K562 (cell line): ENCODE results near the gene RASSF7. TPM values are rescaled to one million over a fixed set of nuclear protein-coding genes. Genes with fewer than 3 reads are reported as not detected.

Experiments used
- ARHGAP35 ChIP-seq: fragments of 450-650 bp; IDR thresholded peaks from 2 replicates; pipeline ENCODE4 v1.6.1; 2018; ENCODE audit not compliant: partially characterized antibody
- ATF7 ChIP-seq: fragments of 450-650 bp; IDR thresholded peaks from 2 replicates; pipeline ENCODE4 v1.7.1; 2014; ENCODE audit warnings: mild to moderate bottlenecking, moderate library complexity
- CSDE1 ChIP-seq, 2 experiments: fragments of 450-650 bp; IDR thresholded peaks; 2 replicates each; pipeline ENCODE4 v1.6.1; 2016; ENCODE audit warnings: mild to moderate bottlenecking in 1 of 2
- DMBX1 ChIP-seq: fragments of 250-450 bp; sonication (Bioruptor Pico); IDR thresholded peaks from 2 replicates; pipeline ENCODE4 v1.8.0; 2022; ENCODE audit warnings: inconsistent platforms, mild to moderate bottlenecking, moderate library complexity, borderline replicate concordance
- EWSR1 ChIP-seq: fragments of 450-650 bp; IDR thresholded peaks from 2 replicates; pipeline ENCODE4 v1.6.1; 2018; ENCODE audit warnings: borderline replicate concordance, mild to moderate bottlenecking, low read depth, moderate library complexity; ENCODE audit not compliant: partially characterized antibody
- FUS ChIP-seq: fragments of 200-400 bp; formaldehyde crosslinking; optimal IDR thresholded peaks from 2 replicates; pipeline ENCODE3; 2017; ENCODE audit warnings: low read depth, low read length
- IFI16 ChIP-seq: fragments of 250-450 bp; sonication (Bioruptor Pico); IDR thresholded peaks from 2 replicates; pipeline ENCODE4 v2.1.2; 2022; ENCODE audit warnings: mild to moderate bottlenecking, inconsistent platforms
- MTF1 ChIP-seq: fragments of 250-450 bp; sonication (Bioruptor Pico); IDR thresholded peaks from 2 replicates; pipeline ENCODE4 v1.9.0; 2021; ENCODE audit warnings: moderate library complexity, mild to moderate bottlenecking, inconsistent platforms, borderline replicate concordance
- RBBP5 ChIP-seq: fragments of 200-600 bp; sonication (generic); IDR thresholded peaks from 2 replicates; pipeline ENCODE4 v1.6.1; 2012; ENCODE audit warnings: borderline replicate concordance, mild to moderate bottlenecking, low read length, control low read depth, inconsistent platforms; ENCODE audit not compliant: insufficient read depth, poor library complexity, severe bottlenecking
- RFX1 ChIP-seq: fragments of 450-650 bp; IDR thresholded peaks from 2 replicates; pipeline ENCODE4 v1.6.1; 2016; ENCODE audit warnings: mild to moderate bottlenecking, moderate library complexity
- SREBF2 ChIP-seq: sonication (generic); formaldehyde crosslinking; IDR thresholded peaks from 2 replicates; pipeline ENCODE4 v1.4.0; 2020; ENCODE audit warnings: mild to moderate bottlenecking, missing genetic modification reagents
- SRF ChIP-seq, 2 experiments: fragments of 250-450, 450-650 bp in 1 of 2; sonication (Bioruptor Pico) in 1 of 2; sonication (generic) in 1 of 2; formaldehyde crosslinking; IDR thresholded peaks; 2 replicates each; pipeline versions ENCODE4 v1.5.0 to v1.5.1; 2020 to 2022; ENCODE audit warnings: mild to moderate bottlenecking in 1 of 2, missing genetic modification reagents in 1 of 2
- ZNF274 ChIP-seq: IDR thresholded peaks from 2 replicates; pipeline ENCODE4 v1.6.1; 2011; ENCODE audit warnings: low read depth, mild to moderate bottlenecking, low read length, moderate library complexity, borderline replicate concordance
- ZNF507 ChIP-seq: conservative IDR thresholded peaks from 2 replicates; pipeline ENCODE4 v1.6.1; 2017; ENCODE audit warnings: missing genetic modification characterization, missing compliant biosample characterization
- ZNF561 ChIP-seq: fragments of 450-650 bp; formaldehyde crosslinking; conservative IDR thresholded peaks from 2 replicates; pipeline ENCODE4 v1.4.0; 2020; ENCODE audit warnings: mild to moderate bottlenecking, moderate library complexity
- ZNF717 ChIP-seq: fragments of 250-450 bp; sonication (Bioruptor Pico); IDR thresholded peaks from 2 replicates; pipeline ENCODE4 v1.5.0; 2021
- polyA plus RNA-seq, 8 experiments: library from polyadenylated mRNA; depleted of rRNA in 4 of 8; stranded (reverse) in 5 of 8; unstranded in 3 of 8; fragments of >200 nt; fragmentation: Nextera tagmentation in 2 of 8; fragmentation: Illumina TruSeq in 1 of 8; extraction: Ambion mirVana in 2 of 8; extraction: Trizol in 1 of 8; gene quantifications; 2 replicates each; pipeline versions ENCODE4 v1.2.1 to v1.2.3, GENCODE V29; 2011 to 2014; ENCODE audit warnings: inconsistent platforms in 1 of 8, missing spikeins in 1 of 8
- total RNA-seq, 7 experiments: library from RNA; depleted of rRNA in 6 of 7; stranded (reverse); fragments of >200 nt in 6 of 7; fragmentation: Illumina TruSeq in 2 of 7; extraction: Trizol in 2 of 7; gene quantifications; 2 replicates each; pipeline versions ENCODE4 v1.2.1 to v1.2.3, GENCODE V29; 2011 to 2021; ENCODE audit warnings: low replicate concordance in 1 of 7
- TF ChIP-seq, protein P1 (sequence below): fragments of 450-650 bp; IDR thresholded peaks from 2 replicates; pipeline ENCODE4 v1.7.0; 2016; ENCODE audit warnings: borderline replicate concordance
- TF ChIP-seq, protein P2 (sequence below): sonication (generic); formaldehyde crosslinking; IDR thresholded peaks from 2 replicates; pipeline ENCODE4 v1.8.0; 2022; ENCODE audit warnings: mild to moderate bottlenecking, missing genetic modification reagents
- TF ChIP-seq, protein P3 (sequence below): fragments of 450-650 bp; formaldehyde crosslinking; IDR thresholded peaks from 2 replicates; pipeline ENCODE4 v1.4.0; 2020; ENCODE audit warnings: mild to moderate bottlenecking

The RASSF7 gene
- total and polyA plus RNA-seq, 9 of the 15 experiments (the other 6 are each of a cell fraction or from before 2014, with no cell fraction given), result 0.41 to 45.2 (median 18.6) TPM

DNA sequence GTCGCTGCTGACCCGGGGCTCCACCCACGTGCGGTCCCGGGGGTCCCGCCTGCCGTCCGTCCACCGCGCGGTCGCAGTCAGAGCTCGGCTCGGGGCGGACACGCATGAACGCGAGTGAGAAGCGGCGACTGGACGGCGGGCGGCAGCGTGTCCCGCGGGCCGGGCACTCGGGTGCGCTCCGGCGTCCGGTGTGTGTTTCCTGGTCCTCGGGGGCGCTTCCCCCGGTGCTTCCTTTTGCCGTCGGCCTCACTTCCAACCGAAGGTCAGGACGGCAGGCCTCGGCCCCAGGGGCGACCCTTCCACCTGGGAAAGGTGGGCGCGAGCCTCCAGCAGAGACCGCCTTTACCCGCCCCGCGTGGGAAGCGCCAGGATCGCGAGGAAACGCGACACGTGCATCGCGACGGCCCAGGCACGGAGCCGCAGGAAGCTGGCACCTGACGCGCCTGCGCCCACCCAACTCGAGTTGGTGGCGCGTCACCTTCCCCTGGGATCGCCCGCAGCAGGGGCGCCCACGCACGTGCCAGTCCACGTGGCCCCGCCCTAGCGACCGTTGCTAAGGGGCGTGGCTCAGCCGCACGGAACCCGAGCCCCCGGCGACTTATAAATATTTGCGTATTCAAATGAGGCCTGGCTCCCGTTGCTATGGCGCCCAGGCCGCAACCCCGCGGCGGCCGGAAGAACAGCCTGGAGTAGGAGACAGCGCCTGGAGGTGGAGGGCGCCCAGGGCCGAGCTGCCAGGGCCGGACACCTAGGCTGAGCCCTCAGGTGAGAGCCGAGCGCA, 23.7 kb upstream of the RASSF7 start, which contains the start of gene LRRC56 (continued):
- TF ChIP-seq ZNF717 (CRISPR knock-in tag) (no peak), RFX1 (peak; percentile 99), IFI16 (CRISPR knock-in tag) (no peak), DMBX1 (CRISPR knock-in tag) (no peak), EWSR1 (no peak), ARHGAP35 (no peak), RBBP5 (no peak), ATF7 (peak; percentile 46; the same call in 1 of the 2 replicates), FUS (peak; percentile 16), MTF1 (CRISPR knock-in tag) (no peak), ZNF561 (CRISPR knock-in tag) (no peak), ZNF507 (no peak), SRF (CRISPR knock-in tag; IDR thresholded peaks at IDR 0.05) (no peak), SREBF2 (CRISPR knock-in tag) (no peak), CSDE1 (IDR thresholded peaks at IDR 0.05) (peak in 1 of 2 experiments; percentile 96; a peak in 2 of 4 replicates), ZNF274 (no peak)
- TF ChIP-seq, protein P1, sequence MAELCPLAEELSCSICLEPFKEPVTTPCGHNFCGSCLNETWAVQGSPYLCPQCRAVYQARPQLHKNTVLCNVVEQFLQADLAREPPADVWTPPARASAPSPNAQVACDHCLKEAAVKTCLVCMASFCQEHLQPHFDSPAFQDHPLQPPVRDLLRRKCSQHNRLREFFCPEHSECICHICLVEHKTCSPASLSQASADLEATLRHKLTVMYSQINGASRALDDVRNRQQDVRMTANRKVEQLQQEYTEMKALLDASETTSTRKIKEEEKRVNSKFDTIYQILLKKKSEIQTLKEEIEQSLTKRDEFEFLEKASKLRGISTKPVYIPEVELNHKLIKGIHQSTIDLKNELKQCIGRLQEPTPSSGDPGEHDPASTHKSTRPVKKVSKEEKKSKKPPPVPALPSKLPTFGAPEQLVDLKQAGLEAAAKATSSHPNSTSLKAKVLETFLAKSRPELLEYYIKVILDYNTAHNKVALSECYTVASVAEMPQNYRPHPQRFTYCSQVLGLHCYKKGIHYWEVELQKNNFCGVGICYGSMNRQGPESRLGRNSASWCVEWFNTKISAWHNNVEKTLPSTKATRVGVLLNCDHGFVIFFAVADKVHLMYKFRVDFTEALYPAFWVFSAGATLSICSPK, result no peak
- TF ChIP-seq, protein P2, sequence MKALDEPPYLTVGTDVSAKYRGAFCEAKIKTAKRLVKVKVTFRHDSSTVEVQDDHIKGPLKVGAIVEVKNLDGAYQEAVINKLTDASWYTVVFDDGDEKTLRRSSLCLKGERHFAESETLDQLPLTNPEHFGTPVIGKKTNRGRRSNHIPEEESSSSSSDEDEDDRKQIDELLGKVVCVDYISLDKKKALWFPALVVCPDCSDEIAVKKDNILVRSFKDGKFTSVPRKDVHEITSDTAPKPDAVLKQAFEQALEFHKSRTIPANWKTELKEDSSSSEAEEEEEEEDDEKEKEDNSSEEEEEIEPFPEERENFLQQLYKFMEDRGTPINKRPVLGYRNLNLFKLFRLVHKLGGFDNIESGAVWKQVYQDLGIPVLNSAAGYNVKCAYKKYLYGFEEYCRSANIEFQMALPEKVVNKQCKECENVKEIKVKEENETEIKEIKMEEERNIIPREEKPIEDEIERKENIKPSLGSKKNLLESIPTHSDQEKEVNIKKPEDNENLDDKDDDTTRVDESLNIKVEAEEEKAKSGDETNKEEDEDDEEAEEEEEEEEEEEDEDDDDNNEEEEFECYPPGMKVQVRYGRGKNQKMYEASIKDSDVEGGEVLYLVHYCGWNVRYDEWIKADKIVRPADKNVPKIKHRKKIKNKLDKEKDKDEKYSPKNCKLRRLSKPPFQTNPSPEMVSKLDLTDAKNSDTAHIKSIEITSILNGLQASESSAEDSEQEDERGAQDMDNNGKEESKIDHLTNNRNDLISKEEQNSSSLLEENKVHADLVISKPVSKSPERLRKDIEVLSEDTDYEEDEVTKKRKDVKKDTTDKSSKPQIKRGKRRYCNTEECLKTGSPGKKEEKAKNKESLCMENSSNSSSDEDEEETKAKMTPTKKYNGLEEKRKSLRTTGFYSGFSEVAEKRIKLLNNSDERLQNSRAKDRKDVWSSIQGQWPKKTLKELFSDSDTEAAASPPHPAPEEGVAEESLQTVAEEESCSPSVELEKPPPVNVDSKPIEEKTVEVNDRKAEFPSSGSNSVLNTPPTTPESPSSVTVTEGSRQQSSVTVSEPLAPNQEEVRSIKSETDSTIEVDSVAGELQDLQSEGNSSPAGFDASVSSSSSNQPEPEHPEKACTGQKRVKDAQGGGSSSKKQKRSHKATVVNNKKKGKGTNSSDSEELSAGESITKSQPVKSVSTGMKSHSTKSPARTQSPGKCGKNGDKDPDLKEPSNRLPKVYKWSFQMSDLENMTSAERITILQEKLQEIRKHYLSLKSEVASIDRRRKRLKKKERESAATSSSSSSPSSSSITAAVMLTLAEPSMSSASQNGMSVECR (CRISPR knock-in tag), result peak; percentile 50; the same call in 1 of the 2 replicates
- TF ChIP-seq, protein P3, sequence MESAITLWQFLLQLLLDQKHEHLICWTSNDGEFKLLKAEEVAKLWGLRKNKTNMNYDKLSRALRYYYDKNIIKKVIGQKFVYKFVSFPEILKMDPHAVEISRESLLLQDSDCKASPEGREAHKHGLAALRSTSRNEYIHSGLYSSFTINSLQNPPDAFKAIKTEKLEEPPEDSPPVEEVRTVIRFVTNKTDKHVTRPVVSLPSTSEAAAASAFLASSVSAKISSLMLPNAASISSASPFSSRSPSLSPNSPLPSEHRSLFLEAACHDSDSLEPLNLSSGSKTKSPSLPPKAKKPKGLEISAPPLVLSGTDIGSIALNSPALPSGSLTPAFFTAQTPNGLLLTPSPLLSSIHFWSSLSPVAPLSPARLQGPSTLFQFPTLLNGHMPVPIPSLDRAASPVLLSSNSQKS (CRISPR knock-in tag), result no peak
